HepG2 (cell line): ENCODE measurements around the gene CASZ1. TPM values are rescaled to one million over a fixed set of nuclear protein-coding genes. Genes with fewer than 3 reads are reported as not detected.

Experiments used
- ATAC-seq: fragments of 200-7000 bp; cut with Tn5 transposase; 3 replicates; pipeline ENCODE4 v1.9.1; 2020; ENCODE audit warnings: mild to moderate bottlenecking, moderate library complexity
- BruUV-seq: library from RNA; stranded (reverse); fragments of 400-500 nt; replicated peaks from 2 replicates; lab custom pipeline; 2021; lab: Mats Ljungman, UMichigan
- CTCF ChIA-PET: fragments of 300-600 bp; formaldehyde crosslinking; extraction: SDS; loops from one replicate; lab custom pipeline; 2021; ENCODE audit warnings: low total read pairs, inconsistent platforms, low intra/inter-chr PET ratio; lab: Yijun Ruan, JAX
- POLR2A ChIA-PET: fragments of 350-600 bp; sonication (Branson Sonifier 250); formaldehyde crosslinking; loops from one replicate; lab custom pipeline; 2020; ENCODE audit warnings: antibody characterized with exemption, inconsistent platforms; lab: Yijun Ruan, JAX
- DNase-seq: peaks from one replicate; pipeline ENCODE4 v3.0.0-alpha.2; 2015; ENCODE audit warnings: low spot score
- FAIRE-seq: peaks from 3 replicates; lab custom pipeline; 2011; peaks lifted over from hg19 to GRCh38; lab: Jason Lieb, UNC
- H2AFZ ChIP-seq: one replicate; pipeline ENCODE4 v1.6.1; 2011; ENCODE audit warnings: low read length, inconsistent platforms
- H3K27ac ChIP-seq: fragments of 300-600 bp; 3 replicates; pipeline ENCODE4 v1.8.0; 2011; ENCODE audit warnings: mixed run types, mild to moderate bottlenecking, mixed read lengths, low read length, inconsistent platforms; ENCODE audit not compliant: insufficient read depth; ENCODE audit errors: extremely low read length
- H3K27me3 ChIP-seq, 2 experiments: fragments of 200-600 bp in 1 of 2; 2 replicates in 1 of 2; 3 replicates in 1 of 2; pipeline versions ENCODE4 v1.6.0 to v1.8.0; 2011; ENCODE audit warnings: low read length in 2 of 2, mild to moderate bottlenecking in 2 of 2, moderate library complexity in 2 of 2, inconsistent platforms in 1 of 2; ENCODE audit not compliant: insufficient read depth in 2 of 2, control insufficient read depth in 1 of 2
- H3K36me3 ChIP-seq, 2 experiments: fragments of 200-600 bp in 1 of 2; replicated peaks in 1 of 2; 2 replicates in 1 of 2; 3 replicates in 1 of 2; pipeline versions ENCODE4 v1.5.1 to v1.8.0; 2011; ENCODE audit warnings: low read length in 2 of 2, inconsistent platforms in 1 of 2; ENCODE audit not compliant: insufficient read depth in 2 of 2, control insufficient read depth in 1 of 2
- H3K4me1 ChIP-seq: 2 replicates; pipeline ENCODE4 v1.5.1; 2012; ENCODE audit warnings: low read length, inconsistent platforms; ENCODE audit not compliant: insufficient read depth
- H3K4me2 ChIP-seq: 2 replicates; pipeline ENCODE4 v1.6.0; 2011; ENCODE audit warnings: low read depth, low read length, inconsistent platforms
- H3K4me3 ChIP-seq, 3 experiments: fragments of 200-600 bp in 1 of 3; sonication (generic), shearing (Covaris generic) in 1 of 3; replicated peaks in 1 of 3; 2 replicates each; pipeline ENCODE4 v1.5.1; 2011 to 2016; ENCODE audit warnings: low read length in 3 of 3, inconsistent platforms in 2 of 3, low read depth in 2 of 3, mild to moderate bottlenecking in 2 of 3, control low read depth in 1 of 3, mixed read lengths in 1 of 3; ENCODE audit not compliant: insufficient read depth in 1 of 3
- H3K79me2 ChIP-seq: one replicate; pipeline ENCODE4 v1.6.1; 2011; ENCODE audit warnings: low read length, inconsistent platforms; ENCODE audit not compliant: insufficient read depth
- H3K9ac ChIP-seq: 2 replicates; pipeline ENCODE4 v1.6.0; 2011; ENCODE audit warnings: mild to moderate bottlenecking, low read depth, low read length, inconsistent platforms; ENCODE audit not compliant: insufficient read depth
- H3K9me3 ChIP-seq: 2 replicates; pipeline ENCODE4 v1.5.1; 2012; ENCODE audit warnings: mild to moderate bottlenecking, low read length
- H4K20me1 ChIP-seq: 2 replicates; pipeline ENCODE4 v1.6.0; 2011; ENCODE audit warnings: inconsistent platforms, mild to moderate bottlenecking, low read length, moderate library complexity; ENCODE audit not compliant: insufficient read depth
- NCOA5 ChIP-seq: sonication (generic); formaldehyde crosslinking; IDR thresholded peaks from 2 replicates; pipeline ENCODE4 v1.4.0; 2020; ENCODE audit warnings: missing genetic modification reagents
- RERE ChIP-seq: IDR thresholded peaks from 2 replicates; pipeline ENCODE4 v1.6.1; 2016; ENCODE audit warnings: low read depth, missing genetic modification reagents, missing compliant biosample characterization
- SALL1 ChIP-seq: sonication (generic); formaldehyde crosslinking; IDR thresholded peaks from 2 replicates; pipeline ENCODE4 v1.8.0; 2022; ENCODE audit warnings: mild to moderate bottlenecking, missing genetic modification reagents
- SMYD3 ChIP-seq: sonication (generic); formaldehyde crosslinking; IDR thresholded peaks from 2 replicates; pipeline ENCODE4 v1.8.1; 2023; ENCODE audit warnings: mild to moderate bottlenecking, missing genetic modification reagents
- SOX6 ChIP-seq, 2 experiments: fragments of 450-650 bp in 1 of 2; sonication (generic) in 1 of 2; formaldehyde crosslinking in 1 of 2; IDR thresholded peaks; 2 replicates each; pipeline versions ENCODE4 v1.4.0 to v1.6.1; 2017 to 2020; ENCODE audit warnings: antibody characterized with exemption in 1 of 2, mild to moderate bottlenecking in 1 of 2, missing genetic modification reagents in 1 of 2
- TBL1XR1 ChIP-seq: fragments of 150-350 bp; IDR thresholded peaks from 2 replicates; pipeline ENCODE4 v1.6.1; 2014; ENCODE audit warnings: borderline replicate concordance, low read length; ENCODE audit not compliant: partially characterized antibody
- ZEB1 ChIP-seq: IDR thresholded peaks from 2 replicates; pipeline ENCODE4 v1.6.1; 2012; ENCODE audit warnings: mild to moderate bottlenecking, low read depth, inconsistent platforms; ENCODE audit not compliant: insufficient replicate concordance
- ZFY ChIP-seq: sonication (generic); formaldehyde crosslinking; IDR thresholded peaks from 2 replicates; pipeline ENCODE4 v1.4.0; 2020; ENCODE audit warnings: missing genetic modification reagents
- ZNF205 ChIP-seq: IDR thresholded peaks from 2 replicates; pipeline ENCODE4 v1.6.1; 2018; ENCODE audit warnings: missing biosample characterization, missing genetic modification reagents
- ZNF274 ChIP-seq: sonication (generic); formaldehyde crosslinking; IDR thresholded peaks from 2 replicates; pipeline ENCODE4 v1.5.1; 2020; ENCODE audit warnings: mild to moderate bottlenecking, missing genetic modification reagents
- ZNF441 ChIP-seq: sonication (generic); formaldehyde crosslinking; IDR thresholded peaks from 2 replicates; pipeline ENCODE4 v1.7.0; 2021; ENCODE audit warnings: missing genetic modification reagents, borderline replicate concordance
- ZNF687 ChIP-seq: sonication (generic); formaldehyde crosslinking; IDR thresholded peaks from 2 replicates; pipeline ENCODE4 v1.5.1; 2020; ENCODE audit warnings: mild to moderate bottlenecking, missing genetic modification reagents, moderate library complexity
- ZNF768 ChIP-seq: sonication (generic); formaldehyde crosslinking; IDR thresholded peaks from 2 replicates; pipeline ENCODE4 v1.4.0; 2020; ENCODE audit warnings: missing genetic modification reagents
- ZNF781 ChIP-seq: sonication (generic); formaldehyde crosslinking; IDR thresholded peaks from 2 replicates; pipeline ENCODE4 v1.5.1; 2020; ENCODE audit warnings: borderline replicate concordance, mild to moderate bottlenecking, missing genetic modification reagents; ENCODE audit errors: not compliant biosample characterization
- WGBS: methylation state at CpG from one replicate; pipeline ENCODE4 v1.1.6; 2017; ENCODE audit warnings: low lambda C conversion rate; 5-methylcytosine and 5-hydroxymethylcytosine counted together
- in situ Hi-C: cut with HindIII; loops from 2 replicates; pipeline ENCODE4 v1.10.0; 2017; ENCODE audit warnings: low pct_unique_long_range_greater_than_20kb; ENCODE audit not compliant: extremely low pct_ligation_motif_present
- intact Hi-C: fragments of 100-400 bp; cut with micrococcal nuclease; formaldehyde crosslinking; loops from one replicate; pipeline ENCODE4 v1.10.0; 2022; ENCODE audit not compliant: unreplicated experiment
- polyA plus RNA-seq, 8 experiments: library from polyadenylated mRNA; depleted of rRNA in 3 of 8; stranded (reverse) in 7 of 8; unstranded in 1 of 8; fragments of >200 nt; fragmentation: Illumina TruSeq in 4 of 8; extraction: Trizol in 4 of 8; gene quantifications; 2 replicates each; pipeline versions ENCODE4 v1.2.1 to v1.2.3, GENCODE V29; 2011 to 2016; ENCODE audit warnings: low read depth in 4 of 8, missing spikeins in 1 of 8, mixed read lengths in 1 of 8; ENCODE audit not compliant: insufficient read depth in 1 of 8
- total RNA-seq, 5 experiments: library from RNA; depleted of rRNA; stranded (reverse); fragments of >200 nt; fragmentation: Illumina TruSeq; extraction: Trizol; gene quantifications; 2 replicates each; pipeline ENCODE4 v1.2.3, GENCODE V29; 2016; ENCODE audit warnings: low read depth in 1 of 5

The CASZ1 gene
- total and polyA plus RNA-seq, 2 of the 13 experiments (the other 11 are each of a cell fraction or from before 2014, with no cell fraction given), result 1.9 to 3.7 TPM

GRCh38 chr1:10692401-10693021 is 103.9 kb downstream of the CASZ1 start:
- no TSS peak for BruUV-seq
- H3K27ac ChIP-seq, result no peak overlapping the region
- peaks cover 39% of the 10 kb centered on the region for H3K4me1 ChIP-seq
- WGBS, result 7% methylated on average over 10 of the region's 13 CpGs
- peak overlapping the region; percentile 77 for H3K4me2 ChIP-seq
- H3K9me3 ChIP-seq, result no peaks in the 10 kb centered on the region
- no peak overlapping the region for H2AFZ ChIP-seq
- ATAC-seq, result peak; percentile 78
- in situ Hi-C loops, result loop anchor here (10.0 kb wide), 1 partner anchor 172 kb away; no protein-coding TSS in a partner anchor
- H3K79me2 ChIP-seq, result no peaks in the 10 kb centered on the region
- POLR2A ChIA-PET, result interaction anchor here (0.9 to 1.6 kb wide), 2 partner anchors 11 to 13 kb away, joined by 3 to 4 read pairs; no protein-coding TSS in a partner anchor
- FAIRE-seq, result peak; percentile 39
- peak overlapping the region in 2 of 3 experiments; percentile 77 to 80; a peak in 3 of 6 replicates for H3K4me3 ChIP-seq
- CTCF ChIA-PET, result interaction anchor here (1.4 to 1.7 kb wide), 2 partner anchors 97 to 175 kb away, joined by 4 to 9 read pairs; no protein-coding TSS in a partner anchor
- H4K20me1 ChIP-seq, result no peaks in the 10 kb centered on the region
- no peaks in the 10 kb centered on the region for H3K36me3 ChIP-seq
- DNase-seq, result peak; percentile 53
- peaks cover 2 to 17% of the 10 kb centered on the region in 2 experiments; a peak in 4 of 5 replicates for H3K27me3 ChIP-seq
- peak overlapping the region; percentile 46; the same call in 1 of the 2 replicates for H3K9ac ChIP-seq
- intact Hi-C loops, result loop anchor here (2.0 kb wide), 2 partner anchors 96 to 174 kb away; no protein-coding TSS in a partner anchor
- TF ChIP-seq ZNF441 (no peak), SALL1 (CRISPR knock-in tag) (peak; percentile 64; the same call in 1 of the 2 replicates), SMYD3 (no peak), TBL1XR1 (no peak), ZFY (CRISPR knock-in tag) (peak; percentile 26; the same call in 1 of the 2 replicates), SOX6 (IDR thresholded peaks at IDR 0.05) (no peak), SOX6 (CRISPR knock-in tag; IDR thresholded peaks at IDR 0.05) (0 out of 2 replicates have a peak, but pooled peaks have one; percentile 35), RERE (no peak), ZNF768 (CRISPR knock-in tag) (peak; percentile 81; the same call in 1 of the 2 replicates), ZNF781 (CRISPR knock-in tag) (no peak), NCOA5 (CRISPR knock-in tag) (no peak), ZEB1 (peak; percentile 49), ZNF687 (peak; percentile 63; the same call in 1 of the 2 replicates), ZNF274 (no peak), ZNF205 (CRISPR knock-in tag) (no peak)
